GM12878 (cell line): ENCODE data around the gene CDHR2.

ENCODE experiments used
- BACH1 ChIP-seq: fragments of 450-650 bp; IDR thresholded peaks from 2 replicates; pipeline ENCODE4 v1.6.1; 2017; ENCODE audit warnings: mild to moderate bottlenecking, borderline replicate concordance
- CBFB ChIP-seq: IDR thresholded peaks from 2 replicates; pipeline ENCODE4 v1.6.1; 2016; ENCODE audit warnings: antibody characterized with exemption, low read depth
- CEBPB ChIP-seq, 2 experiments: fragments of 150-350 bp in 1 of 2; IDR thresholded peaks; 2 replicates each; pipeline ENCODE4 v1.6.1; 2012 to 2014; ENCODE audit warnings: low read depth in 2 of 2, low read length in 2 of 2, borderline replicate concordance in 1 of 2, inconsistent platforms in 1 of 2
- CHD2 ChIP-seq: IDR thresholded peaks from 2 replicates; pipeline ENCODE4 v1.6.1; 2011; ENCODE audit warnings: low read depth, low read length, improper control_type of control experiment, borderline replicate concordance
- CTCF ChIP-seq, 3 experiments: IDR thresholded peaks in 2 of 3; conservative IDR thresholded peaks in 1 of 3; 2 replicates each; pipeline ENCODE4 v1.5.1; 2011; ENCODE audit warnings: low read depth in 3 of 3, low read length in 3 of 3, mild to moderate bottlenecking in 3 of 3, control low read depth in 2 of 3, moderate library complexity in 2 of 3, inconsistent platforms in 1 of 3, mixed read lengths in 1 of 3; ENCODE audit not compliant: control insufficient read depth in 2 of 3, insufficient read depth in 1 of 3; ENCODE audit errors: extremely low read depth in 1 of 3
- NFYB ChIP-seq: IDR thresholded peaks from 2 replicates; pipeline ENCODE4 v1.6.1; 2011; ENCODE audit warnings: low read depth, mild to moderate bottlenecking, low read length, improper control_type of control experiment, moderate library complexity; ENCODE audit not compliant: insufficient read depth
- NR2C2 ChIP-seq: IDR thresholded peaks from 2 replicates; pipeline ENCODE4 v1.6.1; 2011; ENCODE audit warnings: borderline replicate concordance, low read depth; ENCODE audit not compliant: control insufficient read depth, insufficient read length
- PBX3 ChIP-seq: IDR thresholded peaks from 2 replicates; pipeline ENCODE4 v1.6.1; 2011; ENCODE audit warnings: mild to moderate bottlenecking, low read depth, low read length, moderate library complexity; ENCODE audit not compliant: insufficient replicate concordance
- POLR2AphosphoS5 ChIP-seq: IDR thresholded peaks from 2 replicates; pipeline ENCODE4 v1.6.1; 2011; ENCODE audit warnings: mild to moderate bottlenecking, low read length, inconsistent platforms
- RAD21 ChIP-seq: IDR thresholded peaks from 2 replicates; pipeline ENCODE4 v1.6.1; 2011; ENCODE audit warnings: mild to moderate bottlenecking, low read depth, low read length, moderate library complexity; ENCODE audit not compliant: insufficient read depth
- SP1 ChIP-seq: IDR thresholded peaks from one replicate; pipeline ENCODE4 v1.6.1; 2011; ENCODE audit warnings: low read depth, low read length
- STAT1 ChIP-seq: fragments of 450-650 bp; conservative IDR thresholded peaks from 2 replicates; pipeline ENCODE4 v1.6.1; 2014; ENCODE audit warnings: antibody characterized with exemption, mild to moderate bottlenecking

DNA sequence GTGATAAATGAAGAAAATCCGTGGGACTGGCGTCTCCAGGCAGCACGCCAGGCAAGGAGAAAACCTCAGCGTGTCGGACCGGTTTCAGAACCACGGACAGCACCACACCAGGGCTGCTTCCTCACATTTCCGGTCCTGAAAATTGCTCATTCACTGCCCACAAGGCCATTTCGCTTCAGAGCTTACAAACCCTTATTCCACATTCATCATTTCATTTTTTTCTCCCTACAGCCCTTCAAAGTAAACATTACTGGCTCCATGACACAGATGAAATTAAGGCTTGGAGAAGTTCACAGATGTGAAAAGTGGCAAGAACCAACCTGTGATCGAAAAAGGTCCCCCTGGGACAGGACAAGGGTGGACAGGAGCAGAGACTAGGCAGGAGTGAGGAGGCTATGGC, 62.3 kb downstream of the CDHR2 start:
- TF ChIP-seq BACH1, result no peak
- no peak for TF ChIP-seq NFYB
- TF ChIP-seq SP1, result no peak
- TF ChIP-seq CBFB, result no peak
- no peak for TF ChIP-seq CEBPB (IDR thresholded peaks at IDR 0.05; ENCODE audit: borderline replicate concordance in 1 of 2, low read depth in 2 of 2, low read length in 2 of 2)
- no peak for TF ChIP-seq RAD21
- no peak for TF ChIP-seq PBX3
- TF ChIP-seq POLR2AphosphoS5, result no peak
- no peak for TF ChIP-seq STAT1
- TF ChIP-seq CTCF (IDR thresholded peaks at IDR 0.05 in 2 of 3, conservative IDR thresholded peaks at IDR 0.05 in 1 of 3; ENCODE audit: control insufficient read depth in 2 of 3, extremely low read depth in 1 of 3, insufficient read depth in 1 of 3, low read depth in 3 of 3, low read length in 3 of 3), result no peak
- no peak for TF ChIP-seq CHD2
- no peak for TF ChIP-seq NR2C2
